GM19468 (cell line): ENCODE results near the gene SLC38A3.
"Not testable (repeated sequence)": the region's sequence is repeated elsewhere in the genome, so short reads cannot be mapped to it uniquely, and the experiment has no call there.

Experiments
- ATAC-seq: cut with Tn5 transposase; IDR thresholded peaks from one replicate; pipeline ENCODE4 v1.9.1; 2021; ENCODE audit warnings: mild to moderate bottlenecking, moderate library complexity, moderate number of reproducible peaks; ENCODE audit not compliant: unreplicated experiment; ENCODE audit errors: extremely low read depth

SLC38A3 gene

DNA sequence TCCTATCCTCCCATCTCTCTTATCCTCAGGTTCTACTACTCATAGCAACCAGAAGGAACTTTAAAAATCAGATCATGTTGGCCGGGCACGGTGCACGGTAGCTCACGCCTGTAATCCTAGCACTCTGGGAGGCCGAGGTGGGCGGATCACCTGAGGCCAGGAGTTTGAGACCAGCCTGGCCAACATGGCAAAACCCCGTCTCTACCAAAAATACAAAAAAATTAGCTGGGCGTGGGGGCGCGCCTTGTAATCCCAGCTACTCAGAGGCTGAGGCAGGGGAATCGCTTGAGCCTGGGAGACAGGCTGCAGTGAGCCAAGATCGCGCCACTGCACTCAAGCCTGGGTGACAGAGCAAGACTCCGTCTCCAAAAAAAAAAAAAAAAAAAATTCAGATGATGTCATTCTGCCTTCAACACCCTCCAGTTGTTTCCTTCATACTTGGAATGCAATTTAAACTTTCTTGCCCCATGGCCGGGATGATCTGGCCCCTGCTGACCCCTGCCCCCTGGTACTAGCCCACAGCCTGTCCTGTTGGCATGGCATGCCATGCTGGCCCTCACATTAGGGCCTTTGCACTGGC lies 23.2 kb downstream of the SLC38A3 start:
- ATAC-seq, result not testable (repeated sequence)

DNA sequence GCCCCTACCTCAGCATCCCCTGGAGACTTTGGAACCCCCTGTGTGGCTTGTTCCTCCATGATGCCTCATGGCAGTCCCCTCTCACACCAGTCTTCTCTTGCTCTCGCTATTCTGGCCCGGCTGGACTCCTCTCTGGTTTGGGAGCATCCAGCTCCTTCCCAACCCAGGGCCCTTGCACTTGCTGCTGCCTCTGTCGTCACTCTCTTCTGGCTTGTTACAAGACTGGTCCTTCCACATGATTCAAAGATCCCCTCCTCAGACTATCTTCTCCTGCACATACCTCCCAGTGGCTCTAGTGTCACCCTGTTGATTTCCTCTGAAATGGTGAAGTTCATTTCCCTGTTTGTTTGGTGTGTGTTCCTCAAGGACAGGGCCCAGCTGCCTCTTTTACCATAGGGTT lies 24.4 kb downstream of the SLC38A3 start:
- no peak for ATAC-seq

DNA sequence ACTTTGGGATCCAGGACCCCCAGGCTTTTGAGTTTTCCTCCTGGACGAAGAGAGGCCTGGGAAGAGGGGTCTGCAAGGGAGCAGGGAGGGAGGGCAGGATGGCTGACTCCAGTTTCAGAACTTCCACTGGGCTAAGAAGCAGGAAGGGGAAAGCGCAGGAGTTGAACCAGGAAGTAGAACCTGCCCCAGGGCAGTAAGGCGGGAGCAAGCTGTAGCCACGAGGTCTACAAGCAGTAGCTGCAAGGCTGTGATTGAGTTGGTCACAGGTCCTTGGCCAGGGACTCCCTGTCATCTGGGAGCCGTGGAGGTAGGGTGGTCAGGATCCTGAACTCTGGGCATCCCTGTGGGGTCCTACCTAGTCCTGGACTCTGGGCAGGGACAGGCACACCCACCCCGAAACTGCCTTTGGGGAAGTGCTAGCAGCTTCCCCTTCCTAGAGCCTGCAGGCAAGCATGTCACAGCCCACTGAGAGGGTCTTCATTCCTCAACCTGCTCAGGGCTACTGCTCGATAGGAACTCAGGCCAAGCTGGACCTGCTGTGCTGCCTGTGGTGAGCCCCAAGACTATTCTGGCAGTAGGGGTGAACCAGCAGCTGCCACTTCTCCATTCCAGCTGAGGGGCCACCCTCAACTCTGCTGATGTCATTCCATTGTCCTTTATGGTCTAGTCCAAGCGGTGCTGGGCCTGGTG lies 25.2 kb downstream of the SLC38A3 start:
- no peak for ATAC-seq

DNA sequence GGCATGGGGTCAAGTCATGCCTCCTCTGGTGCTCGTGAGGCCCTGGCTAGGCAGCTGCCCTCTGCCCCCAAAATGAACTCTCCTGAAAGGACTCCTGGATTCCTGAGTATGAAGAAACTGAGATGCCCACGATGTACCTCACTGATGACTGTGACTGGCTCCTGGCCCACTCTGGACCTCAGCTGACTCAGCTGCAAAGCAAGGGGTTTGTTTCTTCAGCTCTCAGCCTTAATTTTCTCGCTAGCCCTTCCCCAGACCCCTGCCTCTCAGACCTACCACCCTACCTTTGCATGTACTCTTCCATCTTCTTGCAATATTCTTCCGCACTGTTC lies 25.7 kb downstream of the SLC38A3 start:
- ATAC-seq, result no peak

DNA sequence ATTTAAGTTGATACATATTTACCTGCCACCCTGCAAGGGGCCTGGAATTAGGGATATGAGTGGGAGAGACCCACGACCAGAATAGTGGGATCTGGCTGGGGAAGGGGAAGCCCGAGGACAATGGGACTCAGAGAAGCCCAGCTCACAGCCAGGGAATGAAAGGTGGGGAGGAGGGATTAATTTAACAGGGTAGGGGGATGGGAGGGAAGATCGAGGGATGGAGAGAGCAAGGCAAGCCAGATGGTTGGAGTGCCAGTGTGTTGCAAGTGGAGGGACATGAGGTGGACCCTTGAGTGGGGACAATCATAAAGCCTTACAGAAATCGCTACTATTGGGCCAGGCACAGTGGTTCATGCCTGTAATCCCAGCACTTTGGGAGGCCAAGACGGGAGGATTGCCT lies 26.5 kb downstream of the SLC38A3 start:
- no peak for ATAC-seq

DNA sequence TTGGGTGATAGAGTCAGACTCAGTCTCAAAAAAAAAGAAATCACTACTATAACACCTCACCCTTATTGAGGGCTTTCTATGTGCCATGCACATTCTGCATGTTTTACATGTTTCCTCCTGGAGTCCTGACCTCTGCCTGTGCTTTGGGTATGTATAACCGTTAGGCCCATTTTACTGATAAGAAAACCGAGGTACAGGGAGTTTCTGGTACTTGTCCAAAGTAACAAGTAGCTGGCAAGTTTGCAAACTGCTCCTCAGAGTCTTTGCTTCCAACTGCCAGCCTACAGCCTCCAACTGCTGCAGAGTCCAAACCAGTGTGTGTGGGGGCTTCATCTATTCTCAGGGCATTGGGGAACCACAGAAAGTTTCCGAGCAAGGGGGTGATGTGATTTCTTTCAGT lies 27.2 kb downstream of the SLC38A3 start:
- no peak for ATAC-seq

DNA sequence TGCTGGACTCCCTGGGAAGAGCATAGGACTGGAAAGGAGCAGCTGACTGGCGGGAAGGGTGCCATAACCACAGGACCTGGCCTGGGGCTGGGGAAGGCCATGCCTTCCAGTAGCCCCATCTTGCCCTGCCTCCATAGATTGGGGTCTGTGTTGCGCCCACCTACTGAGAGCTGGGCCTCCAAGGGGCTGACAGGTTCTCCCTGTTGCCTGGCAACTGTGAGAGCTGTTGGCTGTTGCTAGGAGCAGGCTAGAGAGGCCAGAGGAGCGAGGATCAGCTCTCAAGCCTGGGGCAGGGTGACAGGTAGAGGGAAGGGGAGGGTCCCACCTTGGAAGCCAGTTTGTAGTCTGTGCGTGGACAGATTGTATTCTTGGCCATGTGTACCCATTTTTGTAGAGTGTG lies 28.1 kb downstream of the SLC38A3 start:
- ATAC-seq, result no peak

DNA sequence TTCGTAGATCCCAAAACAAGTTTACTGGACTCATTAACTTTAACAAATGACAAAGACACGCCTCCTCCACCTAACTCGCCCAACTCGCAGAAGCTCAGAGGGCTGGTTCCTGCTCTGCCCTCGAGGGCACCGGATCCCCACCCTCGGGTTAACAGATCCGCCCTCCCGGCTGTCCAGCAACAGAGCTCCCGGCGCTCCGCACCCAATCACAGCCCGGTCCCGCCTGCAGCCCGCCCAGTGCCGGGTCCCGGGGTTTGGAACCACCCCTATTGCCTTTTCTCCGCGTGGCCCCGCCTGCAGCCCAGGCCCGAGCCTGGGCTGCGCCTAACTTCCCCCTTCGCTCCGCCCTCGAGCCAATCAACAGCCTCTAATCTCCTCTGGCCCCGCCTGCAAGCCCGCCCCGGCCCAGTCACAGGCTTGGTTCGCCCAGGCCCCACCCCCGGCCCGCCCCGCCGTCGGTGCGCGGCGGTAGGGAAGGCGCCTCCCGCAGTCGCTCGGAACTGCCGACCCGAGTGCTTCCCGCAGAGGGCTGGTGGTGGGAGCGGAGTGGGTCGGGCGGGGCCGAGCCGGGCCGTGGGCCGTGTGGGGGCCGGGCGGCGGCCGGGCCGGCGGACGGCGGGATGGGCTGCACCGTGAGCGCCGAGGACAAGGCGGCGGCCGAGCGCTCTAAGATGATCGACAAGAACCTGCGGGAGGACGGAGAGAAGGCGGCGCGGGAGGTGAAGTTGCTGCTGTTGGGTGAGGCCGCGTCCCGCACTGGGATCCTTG lies 30.8 kb downstream of the SLC38A3 start, which contains the start of gene GNAI2:
Gene GNAI2, plus strand, starts transcription at position 489 of the 768 bp plus-strand sequence. Its CDS starts 132 bp downstream, at position 621.
- ATAC-seq, result peak; percentile 81

DNA sequence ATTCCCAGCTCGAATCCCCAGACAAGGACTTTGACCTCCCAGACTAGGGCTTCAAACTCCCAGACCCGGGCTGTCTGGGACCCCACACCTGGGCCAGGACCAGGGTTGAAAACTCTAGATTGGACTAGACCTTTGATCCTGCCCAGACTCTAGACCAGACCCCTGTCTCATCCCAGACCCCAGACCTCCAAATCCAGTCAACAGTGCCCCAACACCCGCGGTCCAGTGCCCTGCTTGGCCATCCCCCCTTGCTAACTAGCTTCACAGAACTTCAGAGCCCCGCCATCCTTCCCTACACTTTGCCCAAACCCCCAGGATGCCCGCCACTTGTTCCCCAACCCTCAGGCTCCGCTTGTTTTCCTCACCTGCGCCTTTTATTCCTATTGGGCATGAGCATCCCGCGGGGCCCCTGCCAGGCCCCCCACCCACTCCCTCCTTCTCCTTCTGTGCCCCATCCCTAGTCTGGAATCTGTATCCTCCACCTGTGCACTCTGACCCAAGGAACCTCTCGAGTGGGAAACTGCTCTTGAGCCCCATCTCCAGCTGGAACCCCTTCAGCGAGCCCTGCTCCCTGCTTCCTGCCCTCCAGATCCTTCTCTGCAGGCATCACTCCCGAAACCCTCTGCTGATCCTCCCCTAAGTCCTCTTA lies 31.5 kb downstream of the SLC38A3 start:
- no peak for ATAC-seq

DNA sequence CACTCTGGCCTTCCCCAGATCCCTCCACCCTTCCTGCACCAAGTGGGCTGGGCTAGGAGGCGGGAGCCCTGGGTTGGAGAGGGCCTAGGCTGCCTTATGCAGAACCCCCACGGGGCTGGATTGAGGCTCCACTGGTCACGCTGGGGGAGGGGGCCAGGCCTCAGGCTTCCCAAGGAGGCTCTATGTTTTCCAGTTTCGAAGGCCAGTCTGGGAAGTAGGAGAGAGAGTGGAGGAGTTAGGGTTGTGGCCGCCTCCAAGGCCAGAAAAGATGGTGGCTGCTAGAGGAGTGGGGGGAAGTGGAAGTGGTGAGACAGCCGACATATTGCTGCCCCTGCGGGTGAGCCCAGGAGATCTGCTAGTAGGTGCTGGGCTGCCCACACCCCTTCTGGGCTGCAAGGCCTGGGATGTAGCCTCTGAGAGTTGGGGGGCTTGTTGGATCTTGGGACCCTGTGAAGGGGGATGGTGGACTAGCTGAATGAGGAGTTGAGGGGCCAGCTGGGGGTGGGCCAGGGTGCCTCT lies 32.1 kb downstream of the SLC38A3 start:
- ATAC-seq, result no peak

DNA sequence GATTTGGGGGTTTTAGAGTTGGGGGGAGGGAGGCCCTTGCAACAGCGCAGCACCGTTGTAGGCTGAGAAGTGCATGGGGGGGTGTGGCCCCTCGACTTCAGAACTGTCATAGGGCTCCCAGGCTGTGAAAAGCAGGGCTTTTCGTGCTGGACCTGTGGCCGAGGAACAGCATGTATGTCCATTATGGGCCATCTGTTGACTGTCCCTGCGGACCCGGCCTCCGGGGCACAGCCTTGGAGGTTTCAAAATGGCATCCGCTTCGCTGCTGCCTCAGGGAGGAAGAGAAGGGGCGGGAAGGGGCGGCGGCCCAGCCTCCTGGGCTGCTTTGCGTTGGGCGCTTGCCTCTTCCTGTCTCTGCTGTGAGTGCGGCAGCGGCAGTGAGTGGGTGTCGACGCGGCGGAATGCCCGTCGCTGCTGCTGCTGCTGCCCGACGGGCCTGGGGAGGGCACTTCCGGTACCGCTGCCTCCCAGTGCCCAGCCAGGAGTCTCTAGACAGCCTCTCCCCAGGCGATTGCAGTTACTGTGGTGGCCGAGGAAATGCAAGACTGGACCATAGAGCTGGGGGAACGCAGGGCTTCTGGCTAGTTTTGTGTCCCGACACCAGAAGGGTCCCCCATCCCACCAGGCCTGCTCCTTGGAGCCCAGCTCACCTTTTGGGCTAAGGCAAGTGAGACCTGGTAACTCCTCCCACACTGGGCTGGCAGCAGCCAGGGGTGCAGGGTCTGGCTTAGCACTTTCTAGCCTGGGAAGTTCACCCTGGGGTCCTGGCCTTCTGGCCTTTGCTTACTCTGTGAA lies 32.9 kb downstream of the SLC38A3 start:
- peak; percentile 22 for ATAC-seq

DNA sequence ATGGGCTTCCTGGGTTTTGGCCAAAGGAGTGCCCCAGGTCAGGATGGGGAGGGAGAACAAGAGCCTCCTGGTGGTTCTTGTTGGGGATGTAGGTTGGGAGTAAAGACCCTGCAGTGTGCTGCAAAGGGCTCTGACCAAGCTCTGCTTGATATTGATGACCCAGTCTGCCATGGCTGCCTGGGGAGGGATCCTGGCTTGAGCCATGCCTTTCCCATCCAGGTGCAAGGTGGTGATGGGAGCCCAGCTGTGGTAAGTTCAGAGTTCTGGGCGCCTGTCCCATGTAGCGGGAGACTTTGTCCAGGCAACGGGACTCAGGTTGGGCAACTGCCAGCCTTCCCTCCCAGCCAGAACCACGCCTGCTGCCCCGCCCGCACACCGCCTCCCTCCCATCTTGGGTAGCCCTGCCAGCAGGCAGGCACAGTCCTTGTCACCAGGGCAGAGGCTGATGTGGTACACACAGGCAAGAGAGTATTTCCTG lies 33.5 kb downstream of the SLC38A3 start:
- ATAC-seq, result no peak

DNA sequence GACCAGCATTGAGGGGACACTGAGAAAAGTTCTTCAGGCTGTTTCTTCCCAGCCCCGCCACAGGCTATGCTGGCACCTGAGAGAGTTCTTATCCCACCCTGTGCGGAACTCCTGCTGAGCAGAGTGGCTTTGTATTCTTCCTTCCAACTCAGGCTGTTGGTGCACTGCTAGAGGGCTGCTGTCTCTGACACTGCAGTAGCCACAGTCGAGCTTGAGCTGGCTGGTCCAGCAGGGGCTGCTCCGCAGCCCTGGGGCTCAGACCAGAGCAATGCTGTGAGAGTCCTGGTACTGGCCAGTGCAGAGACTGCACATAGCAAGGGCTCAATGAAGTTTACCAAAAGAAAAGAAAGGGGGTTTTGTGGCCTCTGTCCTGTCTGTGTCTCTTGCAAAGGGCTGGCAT lies 34.6 kb downstream of the SLC38A3 start:
- no peak for ATAC-seq

DNA sequence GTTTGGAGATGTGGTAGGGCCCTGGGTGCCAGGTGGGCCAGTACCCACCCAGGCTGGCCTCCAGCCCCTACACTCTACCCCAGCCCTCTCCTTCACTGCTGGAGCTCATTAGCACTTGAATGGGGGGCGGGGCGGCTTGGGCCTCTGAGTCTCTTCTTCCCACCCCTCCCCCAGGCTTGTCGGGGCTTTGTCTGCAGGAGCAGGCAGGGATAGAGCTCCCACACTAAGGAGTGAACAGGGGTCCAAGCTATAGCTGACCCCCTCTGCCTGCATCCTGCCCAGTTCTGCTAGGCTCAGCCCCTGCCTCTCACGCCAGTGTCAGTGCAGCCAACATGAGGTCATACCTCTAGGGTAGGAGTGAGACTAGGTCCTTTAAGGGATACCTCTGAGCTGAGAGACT lies 36.1 kb downstream of the SLC38A3 start:
- no peak for ATAC-seq

DNA sequence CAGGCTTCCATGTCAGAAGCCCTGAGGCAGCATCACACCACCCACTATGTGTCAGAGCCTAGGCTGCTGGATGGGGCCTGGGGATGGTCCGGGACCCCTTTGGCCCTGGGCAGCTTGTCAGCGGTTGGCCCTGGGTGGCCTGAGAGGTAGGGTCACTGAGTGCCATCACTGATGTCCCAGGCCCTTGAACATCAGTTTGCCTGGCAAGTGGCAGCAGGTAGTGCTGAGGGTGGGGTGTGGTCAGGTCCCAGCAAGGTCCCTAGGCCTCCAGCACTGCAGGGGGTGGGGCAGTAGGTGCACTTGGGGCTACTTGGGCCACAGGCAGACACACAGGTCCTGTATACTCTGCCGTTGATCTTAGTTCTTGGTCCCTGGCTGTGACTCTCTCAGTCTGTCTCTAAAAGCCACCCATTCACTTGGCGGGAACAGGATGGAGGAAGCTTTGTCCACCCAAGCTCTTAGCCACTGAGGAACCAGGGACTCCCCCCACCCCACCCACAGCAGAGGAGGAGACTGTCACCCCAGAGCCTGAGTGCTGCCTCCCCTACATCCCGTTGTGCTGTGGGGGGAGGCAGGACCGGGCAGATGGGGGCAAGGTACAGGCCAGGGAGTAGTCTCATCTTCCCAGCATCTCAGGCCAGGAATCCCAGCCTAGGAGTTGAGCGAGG lies 36.8 kb downstream of the SLC38A3 start:
- ATAC-seq, result no peak

DNA sequence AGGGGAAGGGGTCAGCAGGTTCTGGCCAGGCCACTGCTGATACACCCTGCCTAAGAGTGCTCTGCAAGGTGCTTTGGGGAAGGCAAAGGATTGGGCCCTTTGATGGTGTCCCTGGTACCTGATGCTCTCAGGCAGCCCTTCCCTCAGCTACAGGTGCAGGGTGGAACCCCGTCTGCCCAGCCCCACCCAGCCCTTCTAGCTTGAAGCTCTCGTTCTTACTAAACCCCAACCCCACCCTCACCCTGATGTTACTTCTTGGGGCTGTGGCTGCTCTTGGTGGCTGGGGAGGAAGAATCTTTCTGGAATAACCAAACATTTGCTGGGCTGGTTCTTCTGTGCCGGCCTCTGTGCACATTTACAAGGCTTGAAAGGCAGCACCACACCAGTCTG lies 37.3 kb downstream of the SLC38A3 start:
- ATAC-seq, result no peak

DNA sequence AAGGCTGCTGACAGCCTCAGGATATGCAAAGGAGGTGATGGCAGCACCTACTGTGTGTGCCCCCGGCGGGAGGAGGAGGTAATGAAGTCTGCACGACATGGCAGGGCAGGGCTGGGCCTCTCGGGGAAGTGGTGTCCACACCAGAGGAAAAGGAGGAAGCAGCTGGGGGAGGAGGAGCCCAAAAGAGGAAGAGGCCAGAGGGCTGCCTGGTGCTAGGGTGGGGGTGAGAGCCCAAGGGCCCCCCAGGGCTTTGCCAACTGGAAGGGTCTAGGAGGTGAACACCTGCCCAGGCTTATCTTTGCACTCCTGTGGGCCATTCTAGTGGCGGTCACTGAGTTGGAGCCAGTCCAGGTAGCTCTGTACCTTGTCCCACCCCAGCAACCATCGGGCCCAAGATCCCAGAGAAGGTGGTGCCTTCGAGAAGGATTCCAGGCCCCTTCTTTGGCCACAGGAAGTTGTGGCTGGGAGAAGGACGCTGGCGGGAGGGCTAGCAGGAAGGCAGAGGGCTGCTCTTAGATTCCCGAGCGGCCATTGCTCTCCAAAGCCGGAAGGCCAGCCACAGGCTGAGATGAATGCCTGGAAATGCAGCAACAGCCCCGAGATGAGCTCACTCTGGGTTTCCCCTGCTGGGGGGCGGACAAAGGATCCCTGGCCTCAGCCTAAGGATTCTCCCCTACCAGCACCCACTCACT lies 37.9 kb downstream of the SLC38A3 start:
- no peak for ATAC-seq

DNA sequence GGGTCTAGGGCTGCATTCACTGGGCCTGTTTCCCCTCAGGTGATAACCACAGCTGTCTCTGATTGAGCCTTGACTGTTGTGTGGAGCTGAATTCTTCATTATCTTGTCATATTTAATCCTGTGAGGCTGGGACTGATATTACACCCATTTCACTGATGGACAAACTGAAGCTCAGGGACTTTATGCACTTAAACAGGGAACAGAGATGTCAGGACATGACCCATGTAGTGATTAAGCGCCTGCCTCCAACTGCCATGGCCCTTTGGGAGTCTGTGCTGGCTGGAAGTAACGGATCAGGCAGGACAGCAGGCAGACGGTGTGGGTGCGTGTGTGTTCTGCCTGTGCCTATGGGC lies 38.4 kb downstream of the SLC38A3 start:
- ATAC-seq, result no peak

DNA sequence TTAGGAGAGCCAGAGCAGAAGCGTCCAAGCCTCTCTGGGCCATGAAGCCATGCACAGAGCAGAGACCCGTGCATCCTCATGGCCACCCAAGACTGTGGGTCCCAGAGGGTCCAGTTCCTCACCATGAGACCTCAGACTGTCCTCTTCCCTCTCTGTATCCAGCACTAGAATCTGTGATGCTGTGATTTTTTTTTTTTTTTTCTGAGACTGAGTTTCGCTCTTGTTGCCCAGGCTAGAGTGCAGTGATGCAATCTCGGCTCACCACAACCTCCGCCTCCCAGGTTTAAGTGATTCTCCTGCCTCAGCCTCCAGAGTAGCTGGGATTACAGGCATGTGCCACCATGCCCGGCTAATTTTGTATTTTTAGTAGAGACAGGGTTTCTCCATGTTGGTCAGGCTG lies 39.7 kb downstream of the SLC38A3 start:
- ATAC-seq, result not testable (repeated sequence)
